Right hindlimb (tissue), 1 donor: ENCODE results near the gene SEMA5B.

Source experiments
- DNase-seq: peaks from one replicate; pipeline ENCODE4 v3.0.0-alpha.2; 2018

The SEMA5B gene

GRCh38 chr3:122918576-122919290, 108.8 kb downstream of the SEMA5B start:
- no peak for DNase-seq

GRCh38 chr3:122917412-122917811, 110.2 kb downstream of the SEMA5B start:
- DNase-seq = no peak

- no peak for DNase-seq
Observed at GRCh38 chr3:122916580-122916979, 111.0 kb downstream of the SEMA5B start.

- DNase-seq = no peak
Observed at GRCh38 chr3:122916084-122916483, 111.5 kb downstream of the SEMA5B start.

GRCh38 chr3:122915300-122916055, 112.1 kb downstream of the SEMA5B start:
- no peak for DNase-seq

- no peak for DNase-seq
Observed at GRCh38 chr3:122913539-122914100, 113.9 kb downstream of the SEMA5B start.

GRCh38 chr3:122912772-122913538, 114.6 kb downstream of the SEMA5B start:
- DNase-seq = no peak

- DNase-seq = no peak
Observed at GRCh38 chr3:122911901-122912300, 115.7 kb downstream of the SEMA5B start.

- DNase-seq = no peak
Observed at GRCh38 chr3:122908251-122908650, 119.3 kb downstream of the SEMA5B start.

- no peak for DNase-seq
Observed at GRCh38 chr3:122907471-122907870, 120.1 kb downstream of the SEMA5B start.

GRCh38 chr3:122903171-122903570, 124.4 kb downstream of the SEMA5B start:
- no peak for DNase-seq

GRCh38 chr3:122902326-122902725, 125.2 kb downstream of the SEMA5B start:
- no peak for DNase-seq

- DNase-seq = no peak
Observed at GRCh38 chr3:122898298-122898697, 129.3 kb downstream of the SEMA5B start.

GRCh38 chr3:122893754-122894668, 133.6 kb downstream of the SEMA5B start:
- DNase-seq = no peak

- DNase-seq = no peak
Observed at GRCh38 chr3:122893282-122893681, 134.3 kb downstream of the SEMA5B start.

- no peak for DNase-seq
Observed at GRCh38 chr3:122892118-122892960, 135.2 kb downstream of the SEMA5B start.

- no peak for DNase-seq
Observed at GRCh38 chr3:122890720-122891220, 136.8 kb downstream of the SEMA5B start.

GRCh38 chr3:122890077-122890719, 137.4 kb downstream of the SEMA5B start:
- peak; percentile 90 for DNase-seq

- no peak for DNase-seq
Observed at GRCh38 chr3:122886946-122887345, 140.6 kb downstream of the SEMA5B start.

GRCh38 chr3:122886251-122886650, 141.3 kb downstream of the SEMA5B start:
- no peak for DNase-seq
